GM21723 (cell line): ENCODE data around the gene CRYGB.
"Not testable (repeated sequence)": the region's sequence is repeated elsewhere in the genome, so short reads cannot be mapped to it uniquely, and the experiment has no call there.

Source experiments
- ATAC-seq: cut with Tn5 transposase; IDR thresholded peaks from one replicate; pipeline ENCODE4 v1.9.1; 2021; ENCODE audit warnings: mild to moderate bottlenecking, moderate library complexity; ENCODE audit not compliant: unreplicated experiment

CRYGB gene

GRCh38 chr2:208150956-208151355 lies 5.0 kb upstream of the CRYGB start:
- no peak for ATAC-seq

DNA sequence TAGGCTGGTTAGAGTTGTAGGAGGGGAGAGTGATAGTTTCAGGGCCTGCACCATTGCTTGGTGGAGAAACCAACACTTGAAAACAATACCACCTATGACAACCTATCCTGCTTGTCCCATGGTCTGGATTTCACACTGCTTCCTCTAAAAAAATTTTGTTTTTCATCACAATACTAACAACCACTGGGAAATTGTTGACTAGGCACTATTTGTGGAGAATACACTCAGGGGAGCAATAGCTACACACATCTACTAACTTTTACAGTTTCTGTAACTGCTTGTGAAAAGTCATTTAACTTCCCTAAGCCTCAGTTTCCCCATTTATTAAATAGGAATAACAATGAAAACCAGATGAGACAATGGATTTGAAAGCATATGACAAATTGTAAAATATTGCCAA lies 4.1 kb upstream of the CRYGB start:
- ATAC-seq: no peak

- ATAC-seq: no peak
Measured at GRCh38 chr2:208148803-208149202, 2.8 kb upstream of the CRYGB start.

DNA sequence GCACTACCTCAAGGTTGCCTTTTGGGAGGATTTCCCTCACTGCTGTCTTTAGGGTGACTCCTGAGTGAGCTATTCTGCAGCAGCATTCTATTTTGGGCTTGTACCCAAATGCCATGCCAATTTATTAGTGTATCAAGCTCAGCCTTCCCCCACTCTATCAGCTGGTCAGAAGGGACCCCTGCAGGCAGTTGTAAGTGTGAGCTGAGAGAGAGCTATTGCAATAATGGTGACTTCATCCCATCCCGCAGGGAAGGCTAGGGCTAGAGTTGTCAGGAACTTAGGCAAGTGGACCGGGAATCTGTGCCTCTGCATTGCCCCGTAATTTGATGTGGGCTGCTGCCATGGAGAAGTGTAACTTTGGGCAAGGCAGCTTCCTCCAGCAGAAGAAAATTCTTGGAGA lies 1.8 kb upstream of the CRYGB start:
- ATAC-seq: no peak

- ATAC-seq: no peak
Measured at GRCh38 chr2:208147008-208147407, 1.1 kb upstream of the CRYGB start.

DNA sequence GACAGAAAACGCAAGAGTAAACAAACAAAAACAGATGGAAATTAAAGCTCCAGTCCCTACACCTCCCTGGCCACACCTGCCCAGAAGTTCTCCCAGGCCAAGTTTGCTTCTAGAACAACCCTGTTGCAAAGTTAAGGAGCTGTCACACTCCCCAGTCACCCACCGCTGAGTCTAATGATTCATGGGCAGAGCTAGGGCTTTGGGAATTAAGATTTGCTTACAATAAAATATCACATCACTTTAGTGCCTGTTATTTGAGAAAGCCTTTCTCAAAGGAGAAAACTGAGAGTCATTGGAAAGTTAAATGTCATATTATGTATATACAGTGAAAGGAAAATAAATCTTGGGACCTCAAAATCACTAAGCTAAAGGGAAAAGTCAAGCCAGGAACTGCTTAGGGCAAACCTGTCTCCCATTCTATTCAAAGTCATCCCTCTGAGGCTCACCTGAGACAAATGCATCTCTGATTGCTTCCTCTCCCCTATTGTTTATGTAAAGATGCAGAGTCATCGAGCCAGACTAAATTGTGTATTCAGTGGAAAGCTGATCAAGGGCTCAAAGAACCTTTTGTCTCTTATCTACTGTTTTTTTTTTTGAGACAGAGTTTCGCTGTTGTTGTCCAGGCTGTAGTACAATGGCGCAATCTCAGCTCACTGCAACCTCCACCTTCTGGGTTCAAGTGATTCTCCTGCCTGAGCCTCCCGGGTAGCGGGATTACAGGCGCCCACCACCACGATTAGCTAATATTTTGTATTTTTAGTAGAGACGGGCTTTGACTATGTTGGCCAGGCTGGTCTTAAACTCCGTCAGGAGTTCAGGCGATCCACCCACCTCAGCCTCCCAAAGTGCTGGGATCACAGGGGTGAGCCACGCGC lies 2.8 kb downstream of the CRYGB start:
- no peak for ATAC-seq

DNA sequence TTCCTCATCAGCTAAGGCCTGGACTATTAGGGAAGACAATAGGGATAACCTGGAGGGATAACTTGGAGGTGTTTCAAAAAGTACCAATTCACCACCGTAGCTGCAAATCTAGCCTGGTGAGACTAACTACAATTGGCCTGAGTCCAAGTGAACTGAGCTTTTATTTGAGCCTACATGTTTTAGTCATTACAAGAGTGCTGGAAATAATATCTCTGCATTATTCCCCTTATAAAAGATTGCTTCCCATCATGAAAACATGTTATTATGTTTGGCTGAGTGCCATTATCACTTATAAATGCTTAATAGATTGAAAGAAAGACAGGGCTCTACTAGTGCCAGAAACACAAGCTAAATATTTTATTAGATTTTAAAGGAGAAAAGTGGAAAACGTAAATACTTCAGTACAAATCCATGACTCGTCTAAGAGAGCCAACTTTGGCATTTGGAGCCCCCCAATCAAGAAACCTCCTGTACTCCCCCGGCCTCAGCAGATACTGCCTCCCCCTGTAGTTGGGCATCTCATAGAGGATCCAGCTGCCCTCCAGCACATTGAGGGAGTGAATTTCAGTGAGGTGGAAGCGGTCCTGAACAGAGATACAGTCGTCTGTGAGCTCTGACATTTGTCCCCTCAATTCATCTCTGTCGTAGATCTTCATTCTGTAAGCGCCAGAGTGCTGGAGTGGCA lies 3.6 kb downstream of the CRYGB start:
- ATAC-seq: no peak

DNA sequence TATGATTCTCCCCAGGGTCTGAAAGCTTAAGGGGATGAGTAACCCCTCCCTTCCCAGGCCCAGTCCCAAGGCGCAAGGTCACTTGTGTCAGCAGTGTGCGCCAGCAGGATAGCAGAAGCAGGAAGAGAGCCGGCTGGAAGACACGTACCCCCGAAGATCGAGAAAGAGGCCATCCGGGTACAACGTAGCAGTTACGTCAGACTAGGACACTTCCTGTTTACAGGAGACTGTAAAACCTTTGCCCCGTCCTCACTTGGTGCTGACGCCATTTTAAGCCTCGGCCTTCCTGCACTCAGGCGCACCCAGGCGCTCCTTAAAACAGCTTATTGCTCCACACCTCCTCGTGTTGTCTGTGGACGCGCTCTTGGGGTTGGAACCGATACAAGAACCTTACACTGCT lies 6.5 kb downstream of the CRYGB start:
- no peak for ATAC-seq

- ATAC-seq: not testable (repeated sequence)
Measured at GRCh38 chr2:208138334-208138733, 7.6 kb downstream of the CRYGB start.

GRCh38 chr2:208136716-208137094 lies 9.3 kb downstream of the CRYGB start:
- no peak for ATAC-seq

GRCh38 chr2:208135794-208136715 lies 9.9 kb downstream of the CRYGB start:
- ATAC-seq: no peak

DNA sequence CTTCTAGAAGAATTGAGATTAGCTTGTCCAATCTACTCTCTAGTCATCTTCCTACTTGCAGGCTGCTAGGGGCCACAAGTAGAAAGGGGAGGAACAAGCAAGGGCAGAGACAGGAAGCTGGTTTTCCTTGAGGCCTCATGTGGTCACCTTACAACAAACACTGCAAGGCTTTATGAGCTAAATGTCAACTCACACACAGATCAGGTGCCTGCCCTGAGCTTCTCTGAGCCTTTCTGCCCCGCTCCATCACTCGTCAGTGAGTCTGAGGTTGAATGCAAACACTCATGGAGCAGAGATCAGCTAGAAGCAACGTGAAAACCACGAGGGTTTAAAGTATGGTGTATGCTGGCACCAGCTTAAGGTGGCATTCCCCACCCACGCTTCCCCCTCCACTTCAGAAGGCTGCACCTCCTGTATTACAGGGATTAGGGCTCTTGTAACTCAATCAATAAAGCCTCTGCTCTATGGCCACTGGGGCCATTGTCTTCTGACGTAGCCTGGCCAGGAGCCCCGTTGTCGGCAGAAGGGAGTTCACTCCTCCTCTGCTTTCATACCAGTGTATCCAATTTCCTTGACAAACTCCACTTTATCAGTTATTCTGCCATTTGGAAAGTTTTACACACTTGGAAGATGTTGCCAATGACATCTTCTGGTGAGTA lies 10.9 kb downstream of the CRYGB start:
- no peak for ATAC-seq

DNA sequence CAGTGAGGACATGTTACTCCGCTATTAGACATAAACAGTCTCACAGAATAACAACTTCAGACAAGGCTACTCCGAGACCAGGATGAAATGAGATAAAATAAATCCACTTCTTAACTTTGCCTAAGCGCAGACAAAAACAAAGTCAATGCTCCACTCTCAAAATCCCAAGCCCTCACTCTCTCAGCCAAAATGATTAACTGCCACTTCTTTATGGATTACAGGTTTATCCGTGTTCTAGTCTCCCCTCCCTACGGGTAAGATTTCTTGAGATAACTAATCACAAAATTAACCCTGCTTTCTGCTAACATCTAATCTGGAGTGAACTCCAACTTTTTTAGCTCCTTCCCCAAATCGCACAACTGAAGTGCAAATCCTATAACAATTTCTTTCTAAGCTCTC lies 15.2 kb downstream of the CRYGB start:
- ATAC-seq: no peak

DNA sequence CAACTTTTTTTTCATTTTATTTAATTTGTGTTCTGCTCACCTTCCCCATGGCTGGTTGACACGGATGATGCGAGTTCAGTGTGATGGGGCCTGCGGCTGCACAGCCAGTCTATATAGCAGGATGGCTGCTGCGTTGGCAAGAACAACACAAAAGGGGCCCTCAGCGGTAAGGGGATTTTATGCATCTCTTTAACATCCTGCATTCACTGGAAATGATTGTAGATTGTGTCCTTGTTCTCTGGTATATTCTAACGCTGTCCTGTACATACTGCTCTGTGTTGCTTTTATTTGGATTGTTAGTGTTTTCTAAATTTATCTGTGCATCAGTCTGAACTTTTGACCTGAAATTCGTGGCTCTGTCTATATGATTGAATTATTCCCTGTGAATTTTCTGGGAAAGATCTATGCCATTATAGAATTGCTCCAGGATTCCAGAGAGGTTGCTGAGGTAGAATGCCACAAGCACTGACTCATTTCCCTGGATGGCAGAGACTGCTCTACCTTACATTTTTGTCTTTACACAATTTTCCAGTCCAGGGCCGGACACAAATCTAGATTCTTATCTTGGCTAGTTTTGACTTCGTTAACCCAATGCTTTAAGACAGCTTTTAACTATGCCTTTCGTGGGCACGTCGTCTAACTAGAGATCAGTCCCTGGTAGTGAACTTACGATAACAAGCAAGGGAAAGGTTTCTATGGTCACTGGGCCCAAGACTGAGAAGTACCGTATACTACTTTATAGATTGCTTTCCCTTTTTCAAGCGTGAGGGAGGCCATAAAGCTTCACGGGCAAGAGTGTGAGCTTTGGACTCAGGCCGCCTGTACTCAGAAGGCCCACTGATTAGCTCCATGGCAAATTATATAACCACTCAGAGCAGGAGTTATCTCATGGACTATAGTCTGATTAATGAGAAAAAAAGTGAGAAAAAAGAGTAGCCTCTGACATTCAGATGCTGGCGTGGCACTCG lies 15.9 kb downstream of the CRYGB start, which contains the start of gene CRYGC:
TSS of gene CRYGC (minus strand) at position 85 of the 968 bp plus-strand sequence. CDS start at position 49, 36 bp downstream.
- no peak for ATAC-seq

- ATAC-seq: no peak
Measured at GRCh38 chr2:208128136-208128535, 17.8 kb downstream of the CRYGB start.

DNA sequence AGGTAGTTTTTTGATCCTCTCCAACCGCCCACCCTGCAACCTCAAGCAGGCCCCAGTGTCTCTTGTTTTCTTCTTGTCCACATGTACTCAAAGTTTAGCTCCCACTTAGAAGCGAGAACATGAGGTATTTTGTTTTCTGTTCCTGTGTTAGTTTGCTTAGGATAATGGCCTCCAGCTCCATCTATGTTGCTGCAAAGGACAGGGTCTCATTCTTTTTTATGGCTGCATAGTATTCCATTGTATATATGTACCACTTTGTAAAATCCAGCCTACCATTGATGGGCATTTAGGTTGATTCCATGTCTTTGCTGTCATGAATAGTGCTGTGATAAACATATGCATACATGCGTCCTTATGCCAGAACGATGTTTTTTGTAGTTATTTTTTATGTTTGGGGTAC lies 18.9 kb downstream of the CRYGB start:
- ATAC-seq: no peak

DNA sequence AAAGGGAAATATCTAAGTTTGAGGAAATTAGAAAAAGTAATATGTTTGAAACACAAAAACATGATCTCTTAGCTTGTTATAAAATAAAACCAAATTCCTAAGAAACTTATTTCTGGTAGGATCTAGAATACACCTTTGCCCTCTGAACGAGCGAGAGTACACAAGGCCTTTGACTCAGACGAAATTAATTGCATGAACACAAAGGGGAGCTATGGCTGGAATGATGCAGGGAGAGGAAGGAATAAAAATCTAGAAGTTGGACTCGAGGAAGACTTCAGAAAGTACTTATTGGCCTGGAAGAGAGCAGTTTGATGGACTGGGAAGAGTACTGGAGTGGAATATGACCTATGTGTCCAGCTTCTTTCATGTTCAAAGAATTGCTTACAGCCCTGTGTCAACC lies 20.7 kb downstream of the CRYGB start:
- no peak for ATAC-seq

DNA sequence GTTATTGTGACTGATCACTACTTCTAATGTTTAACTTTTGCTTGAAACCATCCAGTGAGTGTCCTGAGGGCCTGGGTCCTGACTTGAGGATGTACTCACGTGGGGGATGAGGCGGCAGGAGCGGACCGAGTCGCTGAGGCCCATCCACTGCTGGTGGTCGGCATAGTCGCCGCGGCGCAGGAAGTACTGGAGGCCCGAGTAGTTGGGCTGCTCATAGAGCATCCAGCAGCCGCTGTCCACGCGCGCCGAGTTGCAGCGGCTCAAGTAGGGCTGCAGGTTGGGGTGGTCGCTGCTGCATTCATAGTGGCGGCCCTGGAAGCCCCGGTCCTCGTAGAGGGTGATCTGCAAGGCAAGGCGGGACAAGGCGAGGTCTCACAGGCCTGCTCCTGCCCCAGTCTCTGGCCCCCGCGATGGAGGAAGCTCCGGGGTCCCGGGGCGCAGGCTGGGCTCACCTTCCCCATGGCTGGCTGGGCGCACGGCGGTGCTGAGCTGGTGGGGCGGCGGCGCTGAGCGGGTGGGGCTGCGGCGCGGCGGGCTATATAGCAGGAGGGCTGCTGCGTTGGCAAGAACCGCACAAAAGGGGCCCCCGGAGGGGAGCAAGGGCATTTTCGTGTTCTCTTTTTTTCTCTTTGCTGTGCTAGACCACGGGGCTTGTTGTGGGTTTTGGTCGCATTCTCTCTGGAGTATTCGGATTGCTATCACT lies 21.8 kb downstream of the CRYGB start, which contains the start of gene CRYGD:
TSS of gene CRYGD (minus strand) at position 512 of the 703 bp plus-strand sequence. CDS start at position 461, 51 bp downstream.
- ATAC-seq: not testable (repeated sequence)

- no peak for ATAC-seq
Measured at GRCh38 chr2:208122248-208122647, 23.7 kb downstream of the CRYGB start.
